ENCODE data around the gene CHRM2. TPM values are rescaled to one million over a fixed set of nuclear protein-coding genes. Genes with fewer than 3 reads are reported as not detected.

CHRM2 gene
- total and polyA plus RNA-seq, 9 of the 15 experiments (the other 6 are each of a cell fraction or from before 2014, with no cell fraction given), result not detected

- no peaks in the 10 kb centered on the region for H3K27me3 ChIP-seq (ENCODE audit: control insufficient read depth in 2 of 2, insufficient read depth in 2 of 2, low read length in 2 of 2)
- no TSS peak for BruUV-seq (replicated peaks)
Measured at GRCh38 chr7:136964347-136964746, 95.9 kb downstream of the CHRM2 start.

DNA sequence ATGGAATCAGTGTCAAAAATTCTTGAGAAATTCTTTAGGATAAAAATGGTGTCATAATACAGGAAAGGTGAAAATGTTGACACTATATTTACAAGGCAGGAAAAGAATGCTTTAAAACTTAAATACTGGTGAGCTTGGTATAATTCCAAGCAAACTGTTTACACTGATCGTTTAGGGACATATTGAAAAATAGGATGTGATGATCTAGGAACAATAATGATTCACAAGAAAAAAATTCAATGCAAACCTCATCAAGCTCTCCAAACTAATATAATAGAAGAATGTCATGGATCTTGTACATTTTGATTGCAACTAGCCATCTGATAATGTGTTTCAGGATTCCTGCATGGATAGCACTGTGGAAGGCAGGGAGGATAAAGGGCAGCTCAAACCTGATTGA, 98.4 kb downstream of the CHRM2 start:
- in situ Hi-C loops (cut with MboI), result no loop called here

More at GRCh38 chr7:136964347-136964746, 95.9 kb downstream of the CHRM2 start:
- intact Hi-C loops (cut with micrococcal nuclease) (no loop called here), in situ Hi-C loops (cut with MboI) (no loop called here)
- DNase-seq (ENCODE audit: extremely low read depth in 1 of 4, low spot score in 3 of 4), result no peak
- ChIA-PET POLR2A (no interaction called here), CTCF (ENCODE audit: low intra/inter-chr PET ratio) (no interaction called here)
- Histone ChIP-seq H2AFZ (ENCODE audit: low read depth, low read length) (no peak overlapping the region), H3K27ac (ENCODE audit: extremely low read depth, low read depth, low read length) (no peak overlapping the region), H3K4me2 (ENCODE audit: insufficient read depth, low read length) (no peak overlapping the region), H4K20me1 (replicated peaks; ENCODE audit: control insufficient read depth, insufficient read depth, low read length) (no peaks in the 10 kb centered on the region), H3K36me3 (ENCODE audit: control insufficient read depth, insufficient read depth, low read length) (no peaks in the 10 kb centered on the region), H3K9ac (ENCODE audit: insufficient read depth in 1 of 2, low read depth in 2 of 2, low read length in 2 of 2) (no peak overlapping the region), H3K4me3 (no peak overlapping the region), H3K79me2 (ENCODE audit: control insufficient read depth, insufficient read depth, low read length) (no peaks in the 10 kb centered on the region), H3K4me1 (replicated peaks in 1 of 2; ENCODE audit: control insufficient read depth in 2 of 2, insufficient read depth in 2 of 2, low read length in 2 of 2) (no peaks in the 10 kb centered on the region), H3K9me3 (replicated peaks; ENCODE audit: control insufficient read depth, insufficient read depth, low read depth, low read length) (no peaks in the 10 kb centered on the region), H3K9me1 (ENCODE audit: control insufficient read depth, insufficient read depth, low read length) (no peaks in the 10 kb centered on the region)
- FAIRE-seq, result no peak
- no peak for ATAC-seq
- no peak for TF ChIP-seq ZNF75A (CRISPR knock-in tag; IDR thresholded peaks at IDR 0.05)
- WGBS (ENCODE audit: insufficient coverage, low coverage, missing lambda C conversion rate), result 6% methylated on average over 1 of the region's 1 CpG

More for the DNA sequence above, 98.4 kb downstream of the CHRM2 start:
- no peaks in the 10 kb centered on the region for H3K79me2 ChIP-seq (ENCODE audit: control insufficient read depth, insufficient read depth, low read length)
- FAIRE-seq, result no peak
- TF ChIP-seq RBM39 (optimal IDR thresholded peaks at IDR 0.05; ENCODE audit: low read depth, low read length) (no peak), NR3C1 (CRISPR knock-in tag; IDR thresholded peaks at IDR 0.05) (no peak), TEAD1 (CRISPR knock-in tag; IDR thresholded peaks at IDR 0.05) (no peak), PTRF (tag; IDR thresholded peaks at IDR 0.05) (no peak), ZEB2 (IDR thresholded peaks at IDR 0.05) (no peak), SAP30 (IDR thresholded peaks at IDR 0.05; ENCODE audit: borderline replicate concordance, insufficient read depth, low read depth, low read length, poor library complexity, severe bottlenecking) (no peak), IRF1 (CRISPR knock-in tag; IDR thresholded peaks at IDR 0.05; ENCODE audit: borderline replicate concordance) (no peak), MAFF (IDR thresholded peaks at IDR 0.05; ENCODE audit: low read length) (no peak), ZNF143 (CRISPR knock-in tag; IDR thresholded peaks at IDR 0.05) (no peak), ZNF778 (CRISPR knock-in tag; IDR thresholded peaks at IDR 0.05) (no peak), NCOA6 (IDR thresholded peaks at IDR 0.05) (no peak), U2AF2 (optimal IDR thresholded peaks at IDR 0.05; ENCODE audit: low read depth, low read length) (no peak), CGGBP1 (CRISPR knock-in tag; IDR thresholded peaks at IDR 0.05) (no peak), ZNF41 (CRISPR knock-in tag; conservative IDR thresholded peaks at IDR 0.05) (no peak)
- TF ChIP-seq, protein P1, sequence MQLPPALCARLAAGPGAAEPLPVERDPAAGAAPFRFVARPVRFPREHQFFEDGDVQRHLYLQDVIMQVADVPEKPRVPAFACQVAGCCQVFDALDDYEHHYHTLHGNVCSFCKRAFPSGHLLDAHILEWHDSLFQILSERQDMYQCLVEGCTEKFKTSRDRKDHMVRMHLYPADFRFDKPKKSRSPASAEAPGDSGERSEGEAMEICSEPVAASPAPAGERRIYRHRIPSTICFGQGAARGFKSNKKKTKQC (CRISPR knock-in tag; IDR thresholded peaks at IDR 0.05), result no peak
- BruUV-seq (replicated peaks), result no TSS peak
- intact Hi-C loops (cut with micrococcal nuclease), result no loop called here
- no peaks in the 10 kb centered on the region for H3K27me3 ChIP-seq (ENCODE audit: control insufficient read depth in 2 of 2, insufficient read depth in 2 of 2, low read length in 2 of 2)
- POLR2A ChIA-PET, result no interaction called here
- H3K4me3 ChIP-seq, result no peak overlapping the region
- H2AFZ ChIP-seq (ENCODE audit: low read depth, low read length), result no peak overlapping the region
- H3K9me1 ChIP-seq (ENCODE audit: control insufficient read depth, insufficient read depth, low read length), result no peaks in the 10 kb centered on the region
- CTCF ChIA-PET (ENCODE audit: low intra/inter-chr PET ratio), result no interaction called here
- no peaks in the 10 kb centered on the region for H3K9me3 ChIP-seq (replicated peaks; ENCODE audit: control insufficient read depth, insufficient read depth, low read depth, low read length)
- no peak for DNase-seq (ENCODE audit: extremely low read depth in 1 of 4, low spot score in 3 of 4)
- no peaks in the 10 kb centered on the region for H3K4me1 ChIP-seq (replicated peaks in 1 of 2; ENCODE audit: control insufficient read depth in 2 of 2, insufficient read depth in 2 of 2, low read length in 2 of 2)
- no peak overlapping the region for H3K9ac ChIP-seq (ENCODE audit: insufficient read depth in 1 of 2, low read depth in 2 of 2, low read length in 2 of 2)
- 0% methylated on average over 1 of the region's 1 CpG for WGBS (ENCODE audit: insufficient coverage, low coverage, missing lambda C conversion rate)
- no peaks in the 10 kb centered on the region for H3K36me3 ChIP-seq (ENCODE audit: control insufficient read depth, insufficient read depth, low read length)
- no peaks in the 10 kb centered on the region for H4K20me1 ChIP-seq (replicated peaks; ENCODE audit: control insufficient read depth, insufficient read depth, low read length)
- no peak overlapping the region for H3K27ac ChIP-seq (ENCODE audit: extremely low read depth, low read depth, low read length)
- no peak overlapping the region for H3K4me2 ChIP-seq (ENCODE audit: insufficient read depth, low read length)
- no peak for ATAC-seq

All from K562 (cell line).